Tibial nerve (tissue), 4 donors: ENCODE results near the gene HSPB7. TPM values are rescaled to one million over a fixed set of nuclear protein-coding genes. Genes with fewer than 3 reads are reported as not detected.

ENCODE experiments used
- DNase-seq, 2 donors: peaks; one replicate each; pipeline ENCODE4 v3.0.0-alpha.2; 2019; ENCODE audit warnings: low spot score in 2 of 2
- H3K27ac ChIP-seq, 4 donors: fragments of 200-600 bp; sonication (generic) in 3 of 4; one replicate each; pipeline ENCODE4 v1.5.1; 2017 to 2019; ENCODE audit warnings: mild to moderate bottlenecking in 1 of 4
- H3K27me3 ChIP-seq, 2 donors: fragments of 200-600 bp; sonication (generic) in 1 of 2; one replicate each; pipeline versions ENCODE4 v1.5.1 to v1.6.0; 2017 to 2019
- H3K36me3 ChIP-seq, 3 donors: fragments of 200-600 bp; sonication (generic); one replicate each; pipeline ENCODE4 v1.5.1; 2018 to 2019
- H3K4me1 ChIP-seq, 4 donors: fragments of 200-600 bp; sonication (generic) in 3 of 4; one replicate each; pipeline ENCODE4 v1.5.1; 2017 to 2019
- H3K4me3 ChIP-seq, 4 donors: fragments of 200-600 bp; sonication (generic) in 3 of 4; one replicate each; pipeline ENCODE4 v1.5.1; 2017 to 2019; ENCODE audit warnings: mild to moderate bottlenecking in 1 of 4, moderate library complexity in 1 of 4
- H3K9me3 ChIP-seq, 4 donors: fragments of 200-600 bp; sonication (generic) in 3 of 4; one replicate each; pipeline ENCODE4 v1.5.1; 2017 to 2019
- EP300 ChIP-seq, 2 donors: sonication (generic); formaldehyde crosslinking; IDR thresholded peaks; one replicate each; pipeline ENCODE4 v1.6.1; 2017; ENCODE audit warnings: antibody characterized with exemption in 2 of 2, mild to moderate bottlenecking in 1 of 2
- POLR2A ChIP-seq, 2 donors: fragments of 450-650 bp; IDR thresholded peaks; one replicate each; pipeline ENCODE4 v1.6.1; 2017; ENCODE audit warnings: antibody characterized with exemption in 2 of 2, mild to moderate bottlenecking in 2 of 2, moderate library complexity in 2 of 2
- WGBS, 2 donors: methylation state at CpG; one replicate each; pipeline ENCODE4 v1.1.5; 2018; 5-methylcytosine and 5-hydroxymethylcytosine counted together
- total RNA-seq, 4 donors: library from RNA; depleted of rRNA; stranded (reverse); fragments of >200 nt; gene quantifications; one replicate each; pipeline ENCODE4 v1.1.0, GENCODE V29; 2016
- TF ChIP-seq, protein P1 (sequence below), 5 experiments: fragments of 200-600 bp in 3 of 5; fragments of 450-650 bp in 2 of 5; sonication (generic) in 3 of 5; IDR thresholded peaks; one replicate each; pipeline ENCODE4 v1.5.1; 2016 to 2019; ENCODE audit warnings: antibody characterized with exemption in 5 of 5, mild to moderate bottlenecking in 3 of 5, moderate library complexity in 2 of 5

HSPB7 gene
- 10 to 100 TPM; 10.4 to 42.6 (median 27.6) TPM for total RNA-seq

GRCh38 chr1:16017461-16018303 lies at the start of gene HSPB7:
HSPB7 (minus strand) TSS chr1:16018043; CDS start chr1:16017963, 80 bp downstream.
- H3K27me3 ChIP-seq: no peaks in the 10 kb centered on the region
- peak within 1 kb of the TSS in 3 of 4 donors; percentile 9 to 37 (median 13) for H3K4me3 ChIP-seq
- peaks cover 0 to 72% (median 22%) of the 10 kb centered on the region in 4 donors for H3K4me1 ChIP-seq
- H3K36me3 ChIP-seq: no peaks in the 10 kb centered on the region
- TF ChIP-seq, protein P1, sequence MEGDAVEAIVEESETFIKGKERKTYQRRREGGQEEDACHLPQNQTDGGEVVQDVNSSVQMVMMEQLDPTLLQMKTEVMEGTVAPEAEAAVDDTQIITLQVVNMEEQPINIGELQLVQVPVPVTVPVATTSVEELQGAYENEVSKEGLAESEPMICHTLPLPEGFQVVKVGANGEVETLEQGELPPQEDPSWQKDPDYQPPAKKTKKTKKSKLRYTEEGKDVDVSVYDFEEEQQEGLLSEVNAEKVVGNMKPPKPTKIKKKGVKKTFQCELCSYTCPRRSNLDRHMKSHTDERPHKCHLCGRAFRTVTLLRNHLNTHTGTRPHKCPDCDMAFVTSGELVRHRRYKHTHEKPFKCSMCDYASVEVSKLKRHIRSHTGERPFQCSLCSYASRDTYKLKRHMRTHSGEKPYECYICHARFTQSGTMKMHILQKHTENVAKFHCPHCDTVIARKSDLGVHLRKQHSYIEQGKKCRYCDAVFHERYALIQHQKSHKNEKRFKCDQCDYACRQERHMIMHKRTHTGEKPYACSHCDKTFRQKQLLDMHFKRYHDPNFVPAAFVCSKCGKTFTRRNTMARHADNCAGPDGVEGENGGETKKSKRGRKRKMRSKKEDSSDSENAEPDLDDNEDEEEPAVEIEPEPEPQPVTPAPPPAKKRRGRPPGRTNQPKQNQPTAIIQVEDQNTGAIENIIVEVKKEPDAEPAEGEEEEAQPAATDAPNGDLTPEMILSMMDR (IDR thresholded peaks at IDR 0.05): no peak
- TF ChIP-seq EP300 (IDR thresholded peaks at IDR 0.05): peak in 1 of 2 donors; percentile 35
- peak; percentile 60 to 65 for DNase-seq
- WGBS, 2 donors: 33 to 35% methylated on average over 30 to 32 of the region's 37 CpGs
- H3K9me3 ChIP-seq: no peaks in the 10 kb centered on the region
- H3K27ac ChIP-seq: peak within 1 kb of the TSS; percentile 64 to 86 (median 74)

DNA sequence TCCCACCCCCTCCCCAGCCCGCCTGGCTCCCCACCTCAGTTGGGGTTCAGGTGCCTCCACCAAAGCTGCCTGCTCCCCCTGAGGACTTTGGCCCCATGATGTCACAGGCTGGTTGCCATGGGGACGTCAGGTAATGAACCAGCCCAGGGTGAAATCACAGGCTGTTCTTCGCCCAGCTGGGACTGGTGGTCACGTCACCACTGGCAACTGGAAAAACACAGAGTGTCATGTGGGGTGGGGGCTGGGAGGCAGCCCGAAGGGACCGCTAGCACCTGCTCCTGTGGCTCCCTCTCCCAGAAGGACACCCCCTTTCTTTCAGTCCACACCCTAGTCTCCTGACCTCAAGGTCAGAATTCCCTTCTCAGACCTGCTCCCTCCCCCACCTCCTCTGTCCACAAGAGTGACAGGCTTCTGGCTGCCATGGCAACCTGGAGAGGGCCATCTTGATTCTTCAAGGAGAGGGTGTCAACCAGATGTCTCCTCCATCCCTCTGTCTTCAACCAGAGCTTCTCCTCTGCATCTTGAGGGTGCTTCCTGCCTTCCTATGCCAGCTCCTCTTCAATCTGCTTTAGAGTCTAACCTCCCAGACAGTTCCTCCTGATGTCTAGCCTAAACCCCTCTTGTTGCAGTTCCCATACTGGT lies 49.4 kb upstream of the HSPB7 start:
- DNase-seq: no peak
- no peak for TF ChIP-seq EP300 (IDR thresholded peaks at IDR 0.05)
- TF ChIP-seq, protein P1 (IDR thresholded peaks at IDR 0.05): no peak
- TF ChIP-seq POLR2A (IDR thresholded peaks at IDR 0.05): no peak
- no peak overlapping the region for H3K4me3 ChIP-seq
- H3K36me3 ChIP-seq: no peaks in the 10 kb centered on the region
- no peaks in the 10 kb centered on the region for H3K9me3 ChIP-seq
- no peak overlapping the region for H3K27ac ChIP-seq
- WGBS, 2 donors: 64 to 72% methylated on average over 5 to 6 of the region's 6 CpGs
- H3K4me1 ChIP-seq: peaks cover 0 to 14% (median 2%) of the 10 kb centered on the region in 4 donors
- no peaks in the 10 kb centered on the region for H3K27me3 ChIP-seq

DNA sequence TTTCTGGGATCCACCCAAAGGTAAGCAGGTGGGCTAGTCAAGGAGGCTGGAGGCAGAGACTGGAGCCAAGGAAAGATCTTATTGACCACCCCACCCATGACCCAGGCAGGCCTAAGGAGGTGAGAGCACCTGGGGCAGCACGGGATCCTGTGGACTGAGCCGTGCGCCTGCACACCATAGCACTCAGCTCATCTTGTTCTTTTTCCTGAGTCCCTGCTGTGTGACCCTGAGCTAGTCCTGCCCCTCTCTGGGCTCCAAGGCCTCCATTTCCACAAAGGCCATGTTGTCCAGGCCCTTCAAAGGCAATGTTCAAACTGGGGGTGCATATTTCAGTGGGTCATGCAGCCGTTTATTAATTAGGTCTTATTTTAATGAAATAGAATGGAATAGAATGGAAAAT lies 48.4 kb upstream of the HSPB7 start:
- no peaks in the 10 kb centered on the region for H3K9me3 ChIP-seq
- no peak overlapping the region for H3K4me3 ChIP-seq
- H3K27ac ChIP-seq: no peak overlapping the region
- no peaks in the 10 kb centered on the region for H3K36me3 ChIP-seq
- 55 to 73% methylated on average over 1 to 4 of the region's 4 CpGs for WGBS, 2 donors
- DNase-seq: no peak
- H3K27me3 ChIP-seq: no peaks in the 10 kb centered on the region
- H3K4me1 ChIP-seq: peaks cover 0 to 14% (median 2%) of the 10 kb centered on the region in 4 donors
- TF ChIP-seq POLR2A (IDR thresholded peaks at IDR 0.05): no peak
- no peak for TF ChIP-seq EP300 (IDR thresholded peaks at IDR 0.05)
- TF ChIP-seq, protein P1 (IDR thresholded peaks at IDR 0.05): no peak

GRCh38 chr1:16065269-16065576 lies 47.4 kb upstream of the HSPB7 start:
- Histone ChIP-seq H3K9me3 (no peaks in the 10 kb centered on the region), H3K27ac (no peak overlapping the region), H3K27me3 (no peaks in the 10 kb centered on the region), H3K4me3 (no peak overlapping the region), H3K4me1 (peaks cover 0 to 14% (median 2%) of the 10 kb centered on the region in 4 donors), H3K36me3 (no peaks in the 10 kb centered on the region)
- DNase-seq: no peak
- WGBS, 2 donors: 71 to 73% methylated on average over 8 of the region's 8 CpGs
- TF ChIP-seq POLR2A (IDR thresholded peaks at IDR 0.05) (no peak), EP300 (IDR thresholded peaks at IDR 0.05) (no peak)
- TF ChIP-seq, protein P1 (IDR thresholded peaks at IDR 0.05): no peak
